ENCODE results near the gene CDC42EP2. TPM values are rescaled to one million over a fixed set of nuclear protein-coding genes. Genes with fewer than 3 reads are reported as not detected.

Gene CDC42EP2
- total and polyA plus RNA-seq, 2 of the 13 experiments (the other 11 are each of a cell fraction or from before 2014, with no cell fraction given), result 2.3 to 7.1 TPM

DNA sequence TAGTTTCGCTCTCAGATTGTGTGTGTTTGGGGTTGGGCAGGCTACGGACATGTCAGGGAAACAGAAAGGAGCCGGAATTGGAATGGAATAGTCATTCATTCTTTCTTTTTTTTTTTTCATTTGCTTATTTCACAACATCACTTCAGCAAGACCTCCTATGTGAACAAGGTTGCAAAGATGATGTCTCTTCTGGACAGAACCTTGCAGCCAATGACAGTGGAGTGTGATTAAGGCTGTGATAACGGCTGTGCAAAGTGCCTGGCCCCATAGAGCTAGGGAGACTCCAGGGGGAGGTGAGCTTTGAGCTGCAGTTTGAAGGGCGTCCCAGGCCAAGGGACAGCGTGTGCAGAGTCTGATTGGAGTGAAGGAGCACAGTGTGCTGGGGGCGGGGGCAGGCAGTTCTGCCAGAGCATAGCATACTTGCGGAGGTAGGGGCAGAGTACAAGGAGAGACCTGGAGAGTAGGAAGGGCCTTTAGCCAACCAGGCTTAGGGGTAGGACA, 43.2 kb downstream of the CDC42EP2 start (continued):
- TF ChIP-seq, protein P1, sequence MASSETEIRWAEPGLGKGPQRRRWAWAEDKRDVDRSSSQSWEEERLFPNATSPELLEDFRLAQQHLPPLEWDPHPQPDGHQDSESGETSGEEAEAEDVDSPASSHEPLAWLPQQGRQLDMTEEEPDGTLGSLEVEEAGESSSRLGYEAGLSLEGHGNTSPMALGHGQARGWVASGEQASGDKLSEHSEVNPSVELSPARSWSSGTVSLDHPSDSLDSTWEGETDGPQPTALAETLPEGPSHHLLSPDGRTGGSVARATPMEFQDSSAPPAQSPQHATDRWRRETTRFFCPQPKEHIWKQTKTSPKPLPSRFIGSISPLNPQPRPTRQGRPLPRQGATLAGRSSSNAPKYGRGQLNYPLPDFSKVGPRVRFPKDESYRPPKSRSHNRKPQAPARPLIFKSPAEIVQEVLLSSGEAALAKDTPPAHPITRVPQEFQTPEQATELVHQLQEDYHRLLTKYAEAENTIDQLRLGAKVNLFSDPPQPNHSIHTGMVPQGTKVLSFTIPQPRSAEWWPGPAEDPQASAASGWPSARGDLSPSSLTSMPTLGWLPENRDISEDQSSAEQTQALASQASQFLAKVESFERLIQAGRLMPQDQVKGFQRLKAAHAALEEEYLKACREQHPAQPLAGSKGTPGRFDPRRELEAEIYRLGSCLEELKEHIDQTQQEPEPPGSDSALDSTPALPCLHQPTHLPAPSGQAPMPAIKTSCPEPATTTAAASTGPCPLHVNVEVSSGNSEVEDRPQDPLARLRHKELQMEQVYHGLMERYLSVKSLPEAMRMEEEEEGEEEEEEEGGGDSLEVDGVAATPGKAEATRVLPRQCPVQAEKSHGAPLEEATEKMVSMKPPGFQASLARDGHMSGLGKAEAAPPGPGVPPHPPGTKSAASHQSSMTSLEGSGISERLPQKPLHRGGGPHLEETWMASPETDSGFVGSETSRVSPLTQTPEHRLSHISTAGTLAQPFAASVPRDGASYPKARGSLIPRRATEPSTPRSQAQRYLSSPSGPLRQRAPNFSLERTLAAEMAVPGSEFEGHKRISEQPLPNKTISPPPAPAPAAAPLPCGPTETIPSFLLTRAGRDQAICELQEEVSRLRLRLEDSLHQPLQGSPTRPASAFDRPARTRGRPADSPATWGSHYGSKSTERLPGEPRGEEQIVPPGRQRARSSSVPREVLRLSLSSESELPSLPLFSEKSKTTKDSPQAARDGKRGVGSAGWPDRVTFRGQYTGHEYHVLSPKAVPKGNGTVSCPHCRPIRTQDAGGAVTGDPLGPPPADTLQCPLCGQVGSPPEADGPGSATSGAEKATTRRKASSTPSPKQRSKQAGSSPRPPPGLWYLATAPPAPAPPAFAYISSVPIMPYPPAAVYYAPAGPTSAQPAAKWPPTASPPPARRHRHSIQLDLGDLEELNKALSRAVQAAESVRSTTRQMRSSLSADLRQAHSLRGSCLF (CRISPR knock-in tag; IDR thresholded peaks at IDR 0.05; ENCODE audit: borderline replicate concordance), result no peak
- TF ChIP-seq, protein P2, sequence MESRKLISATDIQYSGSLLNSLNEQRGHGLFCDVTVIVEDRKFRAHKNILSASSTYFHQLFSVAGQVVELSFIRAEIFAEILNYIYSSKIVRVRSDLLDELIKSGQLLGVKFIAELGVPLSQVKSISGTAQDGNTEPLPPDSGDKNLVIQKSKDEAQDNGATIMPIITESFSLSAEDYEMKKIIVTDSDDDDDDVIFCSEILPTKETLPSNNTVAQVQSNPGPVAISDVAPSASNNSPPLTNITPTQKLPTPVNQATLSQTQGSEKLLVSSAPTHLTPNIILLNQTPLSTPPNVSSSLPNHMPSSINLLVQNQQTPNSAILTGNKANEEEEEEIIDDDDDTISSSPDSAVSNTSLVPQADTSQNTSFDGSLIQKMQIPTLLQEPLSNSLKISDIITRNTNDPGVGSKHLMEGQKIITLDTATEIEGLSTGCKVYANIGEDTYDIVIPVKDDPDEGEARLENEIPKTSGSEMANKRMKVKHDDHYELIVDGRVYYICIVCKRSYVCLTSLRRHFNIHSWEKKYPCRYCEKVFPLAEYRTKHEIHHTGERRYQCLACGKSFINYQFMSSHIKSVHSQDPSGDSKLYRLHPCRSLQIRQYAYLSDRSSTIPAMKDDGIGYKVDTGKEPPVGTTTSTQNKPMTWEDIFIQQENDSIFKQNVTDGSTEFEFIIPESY (CRISPR knock-in tag; IDR thresholded peaks at IDR 0.05), result no peak

DNA sequence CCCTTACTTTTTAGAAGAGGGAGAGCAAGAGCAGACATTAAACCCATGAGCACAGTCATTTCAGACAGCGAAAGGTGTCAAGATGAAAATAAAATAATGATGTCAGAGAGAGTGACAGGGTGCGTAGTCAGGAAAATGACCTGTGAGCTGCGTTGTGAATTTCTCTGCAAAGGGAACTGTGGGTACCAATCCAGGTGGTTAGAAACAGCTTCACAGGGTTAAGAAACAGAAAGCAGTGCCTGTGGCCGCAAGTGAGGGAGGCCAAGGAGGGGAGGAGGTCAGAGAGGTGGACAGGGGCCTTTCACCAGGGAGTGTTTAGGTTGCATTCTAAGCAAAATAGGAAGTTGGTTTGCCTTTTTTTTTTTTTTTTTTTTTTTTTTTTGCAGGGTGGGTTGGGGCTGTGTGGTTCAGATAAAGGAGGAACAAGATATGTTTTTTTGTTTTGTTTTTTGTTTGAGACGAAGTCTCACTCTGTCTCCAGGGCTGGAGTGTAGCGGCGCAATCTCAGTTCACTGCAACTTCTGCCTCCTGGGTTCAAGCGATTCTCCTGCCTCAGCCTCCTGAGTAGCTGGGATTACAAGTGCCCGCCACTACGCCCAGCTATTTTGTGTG, 47.8 kb downstream of the CDC42EP2 start:
- WGBS (ENCODE audit: low lambda C conversion rate), result 72% methylated on average over 10 of the region's 10 CpGs
- H4K20me1 ChIP-seq (ENCODE audit: insufficient read depth, low read length), result no peaks in the 10 kb centered on the region
- TF ChIP-seq FOXK1 (CRISPR knock-in tag; IDR thresholded peaks at IDR 0.05; ENCODE audit: borderline replicate concordance, low read depth) (no peak), HNRNPLL (IDR thresholded peaks at IDR 0.05; ENCODE audit: low read depth, low read length, poor library complexity, severe bottlenecking) (no peak), ZNF749 (CRISPR knock-in tag; IDR thresholded peaks at IDR 0.05; ENCODE audit: borderline replicate concordance) (no peak), POLR2AphosphoS5 (IDR thresholded peaks at IDR 0.05; ENCODE audit: low read depth, low read length) (no peak), SATB2 (CRISPR knock-in tag; IDR thresholded peaks at IDR 0.05) (no peak)
- TF ChIP-seq, protein P3, sequence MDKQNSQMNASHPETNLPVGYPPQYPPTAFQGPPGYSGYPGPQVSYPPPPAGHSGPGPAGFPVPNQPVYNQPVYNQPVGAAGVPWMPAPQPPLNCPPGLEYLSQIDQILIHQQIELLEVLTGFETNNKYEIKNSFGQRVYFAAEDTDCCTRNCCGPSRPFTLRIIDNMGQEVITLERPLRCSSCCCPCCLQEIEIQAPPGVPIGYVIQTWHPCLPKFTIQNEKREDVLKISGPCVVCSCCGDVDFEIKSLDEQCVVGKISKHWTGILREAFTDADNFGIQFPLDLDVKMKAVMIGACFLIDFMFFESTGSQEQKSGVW (CRISPR knock-in tag; IDR thresholded peaks at IDR 0.05; ENCODE audit: borderline replicate concordance), result no peak
- intact Hi-C loops (cut with micrococcal nuclease; ENCODE audit: unreplicated experiment) (no loop called here), in situ Hi-C loops (cut with HindIII; ENCODE audit: extremely low pct_ligation_motif_present, low pct_unique_long_range_greater_than_20kb) (loop anchor here (10.0 kb wide), 1 partner anchor 102 kb away; no protein-coding TSS in a partner anchor)
- no peaks in the 10 kb centered on the region for H3K36me3 ChIP-seq (replicated peaks in 1 of 2; ENCODE audit: control insufficient read depth in 1 of 2, insufficient read depth in 2 of 2, low read length in 2 of 2)
- H3K27me3 ChIP-seq (ENCODE audit: control insufficient read depth in 1 of 2, insufficient read depth in 2 of 2, low read length in 2 of 2), result no peaks in the 10 kb centered on the region
- ChIA-PET CTCF (ENCODE audit: low intra/inter-chr PET ratio, low total read pairs) (no interaction called here), POLR2A (interaction anchor here (1.2 to 1.4 kb wide), 2 partner anchors 9 to 145 kb away, joined by 3 read pairs; no protein-coding TSS in a partner anchor)
- no peak for FAIRE-seq
- no peak for ATAC-seq
- H3K4me1 ChIP-seq (ENCODE audit: insufficient read depth, low read length), result peaks cover 60% of the 10 kb centered on the region
- H3K4me3 ChIP-seq (replicated peaks in 1 of 3; ENCODE audit: insufficient read depth in 1 of 3, low read depth in 2 of 3, low read length in 3 of 3), result no peak overlapping the region
- no peak for DNase-seq (ENCODE audit: low spot score)
- H3K4me2 ChIP-seq (ENCODE audit: low read depth, low read length), result no peak overlapping the region
- H3K9me3 ChIP-seq (ENCODE audit: low read length), result no peaks in the 10 kb centered on the region
- no peaks in the 10 kb centered on the region for H3K79me2 ChIP-seq (ENCODE audit: insufficient read depth, low read length)
- no TSS peak for BruUV-seq (replicated peaks)
- no peak overlapping the region for H2AFZ ChIP-seq (ENCODE audit: low read length)
- no peak overlapping the region for H3K27ac ChIP-seq (ENCODE audit: extremely low read length, insufficient read depth, low read length)
- no peak overlapping the region for H3K9ac ChIP-seq (ENCODE audit: insufficient read depth, low read depth, low read length)
